Psoas muscle (tissue), 8 donors: ENCODE measurements around the gene PIAS1. TPM values are rescaled to one million over a fixed set of nuclear protein-coding genes. Genes with fewer than 3 reads are reported as not detected.

ENCODE experiments used
- ATAC-seq, 4 donors: fragments of 200-7000 bp; cut with Tn5 transposase; one replicate each; pipeline ENCODE4 v1.9.1; 2020; ENCODE audit warnings: moderate library complexity in 3 of 4, mild to moderate bottlenecking in 2 of 4
- DNase-seq, 2 donors: peaks; one replicate each; pipeline ENCODE4 v3.0.0-alpha.2; 2020
- H3K27ac ChIP-seq: fragments of 200-600 bp; one replicate; pipeline ENCODE4 v1.8.0; 2022
- H3K27me3 ChIP-seq, 3 donors: fragments of 200-600 bp in 1 of 3; one replicate each; pipeline versions ENCODE4 v1.6.1 to v1.8.0; 2013 to 2022; ENCODE audit warnings: low read length in 2 of 3, mild to moderate bottlenecking in 2 of 3, moderate library complexity in 1 of 3; ENCODE audit not compliant: insufficient read depth in 3 of 3
- H3K36me3 ChIP-seq, 2 donors: fragments of 200-600 bp in 1 of 2; one replicate each; pipeline versions ENCODE4 v1.6.1 to v1.8.0; 2013 to 2022; ENCODE audit warnings: low read depth in 1 of 2, mild to moderate bottlenecking in 1 of 2, moderate library complexity in 1 of 2; ENCODE audit not compliant: insufficient read depth in 1 of 2
- H3K4me1 ChIP-seq: fragments of 200-600 bp; one replicate; pipeline ENCODE4 v1.8.0; 2022
- H3K4me3 ChIP-seq: fragments of 200-600 bp; one replicate; pipeline ENCODE4 v1.8.0; 2022; ENCODE audit warnings: mild to moderate bottlenecking
- H3K9me3 ChIP-seq: fragments of 200-600 bp; one replicate; pipeline ENCODE4 v1.8.0; 2022
- CTCF ChIP-seq: fragments of 200-600 bp; IDR thresholded peaks from one replicate; pipeline ENCODE4 v1.8.0; 2022; ENCODE audit warnings: antibody characterized with exemption
- WGBS, 3 donors: extraction: QIAGEN DNeasy Blood & Tissue Kit; methylation state at CpG; one replicate each; pipeline versions ENCODE4 v1.1.6 to v1.1.7; 2013; 5-methylcytosine and 5-hydroxymethylcytosine counted together
- intact Hi-C, 2 donors: fragments of 100-400 bp; cut with DNase I; formaldehyde crosslinking; loops; one replicate each; pipeline versions ENCODE4 v1.11.0 to v1.14.2; 2022
- polyA plus RNA-seq, 3 donors: library from polyadenylated mRNA; stranded (reverse); fragments of 200-250 nt; gene quantifications; one replicate each; pipeline ENCODE4 v1.2.3, GENCODE V29; 2013
- total RNA-seq, 4 donors: library from RNA; stranded (reverse); fragmentation: NEBNext Ultra II Directional in 2 of 4; extraction: Animal tissue kit (Norgen Biotek cat#: 25700) in 2 of 4; gene quantifications; one replicate each; pipeline versions ENCODE4 v1.2.1 to v1.2.4, GENCODE V29; 2021 to 2023
- donor health status: healthy with polysubstance abuse.
- donor health status: DM: no; HTN: no; CAD: no; lungs with moderate emphysema.
- donor health status: Bipolar disorder and iron deficiency.
- donor health status: healthy.
- donor health status: DM: yes; HTN: yes; CAD: no.
- donor health status: DM: no; HTN: no; CAD: no.
- donor health status: DM: no; HTN: no; CAD: no.
- donor health status: DM: yes; HTN: yes; CAD: no.

PIAS1 gene
- total and polyA plus RNA-seq, 7 donors, result 4.4 to 28.7 (median 18.2) TPM

DNA sequence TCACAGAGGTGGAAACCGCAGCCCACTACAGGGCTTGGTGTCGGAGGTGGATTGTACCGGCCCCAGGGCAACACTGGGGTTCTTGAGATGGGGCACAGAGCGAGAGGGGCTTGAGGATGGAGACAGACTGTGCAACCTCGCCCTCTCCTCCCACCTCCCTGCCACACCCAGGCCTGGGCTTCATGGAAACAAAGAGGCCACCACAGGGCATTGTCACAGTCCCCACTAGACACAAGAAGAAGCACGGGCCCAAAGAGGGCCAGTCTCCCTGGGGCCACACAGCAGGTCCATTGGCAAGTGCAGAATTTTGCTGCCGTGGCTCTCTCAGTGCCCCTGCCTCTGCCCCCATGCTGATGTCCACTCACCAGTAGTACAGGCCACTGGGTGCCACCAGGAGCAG lies 155.2 kb downstream of the PIAS1 start:
- peaks cover 13% of the 10 kb centered on the region for H3K4me1 ChIP-seq
- H3K27me3 ChIP-seq, result no peaks in the 10 kb centered on the region
- WGBS, 3 donors, result 82 to 92% (median 89%) methylated on average over 7 of the region's 7 CpGs
- no peak for TF ChIP-seq CTCF
- H3K4me3 ChIP-seq, result no peak overlapping the region
- no peak for ATAC-seq
- H3K9me3 ChIP-seq, result no peaks in the 10 kb centered on the region
- intact Hi-C loops, result no loop called here
- H3K36me3 ChIP-seq, result no peaks in the 10 kb centered on the region
- H3K27ac ChIP-seq, result no peak overlapping the region
- DNase-seq, result no peak

- DNase-seq, result no peak
- Histone ChIP-seq H3K4me3 (no peak overlapping the region), H3K9me3 (no peaks in the 10 kb centered on the region), H3K27ac (no peak overlapping the region), H3K4me1 (peaks cover 7% of the 10 kb centered on the region), H3K36me3 (no peaks in the 10 kb centered on the region), H3K27me3 (no peaks in the 10 kb centered on the region)
- intact Hi-C loops, result loop anchor here in 1 of 2 donors (5.0 kb wide), 1 partner anchor 348 kb away; no protein-coding TSS in a partner anchor
- WGBS, 3 donors, result 82 to 90% (median 83%) methylated on average over 12 to 13 of the region's 13 CpGs
- ATAC-seq, result no peak
- no peak for TF ChIP-seq CTCF
These were observed 155.8 kb downstream of the PIAS1 start for GRCh38 chr15:68209735-68210408.

DNA sequence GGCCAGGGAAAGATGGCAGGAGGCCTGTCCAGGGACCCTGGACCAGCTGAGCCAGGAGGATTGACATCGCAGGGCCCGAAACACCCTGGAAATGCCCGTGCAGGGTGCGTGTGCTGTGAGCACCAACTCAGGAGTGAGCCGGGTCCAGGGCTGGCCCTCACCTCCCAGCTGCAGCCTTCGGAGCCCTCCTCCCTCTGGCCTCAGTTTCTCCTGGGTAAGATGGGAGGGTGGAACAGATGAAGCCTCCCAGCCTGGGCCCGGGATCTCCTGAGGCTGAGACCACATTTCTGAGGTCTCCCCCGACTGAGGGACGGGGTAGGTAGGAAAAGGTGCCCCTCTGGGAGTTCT lies 156.3 kb downstream of the PIAS1 start:
- 69 to 71% (median 70%) methylated on average over 8 to 9 of the region's 9 CpGs for WGBS, 3 donors
- ATAC-seq (no peak), DNase-seq (no peak)
- intact Hi-C loops, result loop anchor here in 1 of 2 donors (5.0 kb wide), 1 partner anchor 348 kb away; no protein-coding TSS in a partner anchor
- Histone ChIP-seq H3K27me3 (no peaks in the 10 kb centered on the region), H3K27ac (no peak overlapping the region), H3K36me3 (no peaks in the 10 kb centered on the region), H3K4me1 (peaks cover 2% of the 10 kb centered on the region), H3K4me3 (no peak overlapping the region), H3K9me3 (no peaks in the 10 kb centered on the region)
- TF ChIP-seq CTCF, result no peak

DNA sequence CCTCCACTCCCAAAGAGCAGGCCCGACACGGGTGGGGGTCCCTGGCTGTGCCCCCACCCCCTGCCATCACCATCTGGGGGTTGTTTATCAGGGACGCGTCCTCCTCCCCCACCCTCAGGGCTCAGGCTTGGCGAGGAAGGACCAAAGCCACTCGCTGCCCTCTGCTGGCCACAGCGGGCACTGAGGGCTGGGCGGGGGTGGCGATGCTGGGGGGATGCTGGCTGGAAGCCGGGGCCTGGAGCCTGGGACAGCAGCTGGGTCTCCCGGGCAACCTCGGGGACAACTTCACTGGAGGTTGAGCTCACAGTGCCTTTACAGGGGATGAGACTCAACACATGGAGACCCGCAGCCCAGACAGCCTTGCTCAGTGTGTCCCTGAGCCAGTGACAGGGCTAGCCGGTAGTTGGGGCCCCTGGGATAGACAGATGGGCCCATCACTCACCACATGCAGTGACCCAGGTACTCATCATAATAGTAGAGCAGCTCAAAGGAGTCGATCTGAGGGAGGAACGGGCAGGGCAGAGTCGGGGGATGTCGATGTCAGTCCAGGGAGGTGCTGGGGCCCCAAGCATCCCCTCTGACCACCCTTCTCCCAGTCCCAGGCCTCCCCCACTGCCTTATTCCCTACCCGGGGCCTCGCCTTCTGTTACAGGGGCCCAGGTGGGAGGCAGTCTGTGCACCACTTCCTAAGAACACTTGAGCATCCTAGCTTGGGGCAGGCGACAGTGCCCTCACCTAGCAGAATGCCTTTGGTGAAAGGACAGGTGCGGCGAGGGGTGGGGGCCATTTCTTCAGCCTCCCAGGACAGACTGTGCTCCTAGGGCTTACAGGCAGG lies 156.9 kb downstream of the PIAS1 start:
- peak; percentile 78 for TF ChIP-seq CTCF
- H3K4me1 ChIP-seq, result no peaks in the 10 kb centered on the region
- ATAC-seq, result peak; percentile 68 to 89 (median 72)
- no peak overlapping the region for H3K27ac ChIP-seq
- intact Hi-C loops, result loop anchor here in 1 of 2 donors (5.0 kb wide), 1 partner anchor 349 kb away; no protein-coding TSS in a partner anchor
- peak; percentile 75 to 81 for DNase-seq
- H3K4me3 ChIP-seq, result no peak overlapping the region
- WGBS, 3 donors, result 30 to 39% (median 33%) methylated on average over 19 to 23 of the region's 23 CpGs
- H3K9me3 ChIP-seq, result no peaks in the 10 kb centered on the region
- no peaks in the 10 kb centered on the region for H3K27me3 ChIP-seq
- no peaks in the 10 kb centered on the region for H3K36me3 ChIP-seq
